Thoracic aorta (tissue), 2 donors: Measurements from ENCODE around the gene TNS4. TPM values are rescaled to one million over a fixed set of nuclear protein-coding genes. Genes with fewer than 3 reads are reported as not detected.

ENCODE experiments used
- ATAC-seq: fragments of 150-250 bp; one replicate; pipeline ENCODE4 v1.8.0; 2017; ENCODE audit warnings: low read depth; ENCODE audit not compliant: insufficient number of reproducible peaks, low FRiP score
- DNase-seq: peaks from one replicate; pipeline ENCODE4 v3.0.0-alpha.2; 2020; ENCODE audit warnings: low spot score
- H3K27ac ChIP-seq, 2 donors: fragments of 200-600 bp; sonication (generic); 1 replicate in 1 of 2; 2 replicates in 1 of 2; pipeline ENCODE4 v1.5.1; 2016; ENCODE audit warnings: mild to moderate bottlenecking in 2 of 2, moderate library complexity in 2 of 2
- H3K27me3 ChIP-seq: fragments of 200-600 bp; sonication (generic); replicated peaks from 2 replicates; pipeline ENCODE4 v1.6.0; 2016; ENCODE audit warnings: mild to moderate bottlenecking; ENCODE audit not compliant: insufficient read depth
- H3K36me3 ChIP-seq: fragments of 200-600 bp; sonication (generic); one replicate; pipeline ENCODE4 v1.5.1; 2016
- H3K4me1 ChIP-seq, 2 donors: fragments of 200-600 bp; sonication (generic); 1 replicate in 1 of 2; 2 replicates in 1 of 2; pipeline versions ENCODE4 v1.5.1 to v1.6.0; 2016; ENCODE audit warnings: low read depth in 2 of 2, mild to moderate bottlenecking in 1 of 2; ENCODE audit not compliant: control insufficient read depth in 1 of 2
- H3K4me3 ChIP-seq: fragments of 200-600 bp; sonication (generic); 2 replicates; pipeline ENCODE4 v1.5.1; 2016; ENCODE audit warnings: mild to moderate bottlenecking
- H3K9me3 ChIP-seq: fragments of 200-600 bp; sonication (generic); 2 replicates; pipeline ENCODE4 v1.5.1; 2016
- CTCF ChIP-seq: fragments of 200-600 bp; sonication (generic); IDR thresholded peaks from one replicate; pipeline ENCODE4 v1.5.1; 2019; ENCODE audit warnings: antibody characterized with exemption
- total RNA-seq, 2 donors: library from RNA; depleted of rRNA; stranded (reverse); fragments of >200 nt; gene quantifications; one replicate each; pipeline versions ENCODE4 v1.1.0 to v1.2.3, GENCODE V29; 2016

TNS4 gene
- total RNA-seq, 2 donors from 2014 or later: 0.14 to 0.78 TPM

DNA sequence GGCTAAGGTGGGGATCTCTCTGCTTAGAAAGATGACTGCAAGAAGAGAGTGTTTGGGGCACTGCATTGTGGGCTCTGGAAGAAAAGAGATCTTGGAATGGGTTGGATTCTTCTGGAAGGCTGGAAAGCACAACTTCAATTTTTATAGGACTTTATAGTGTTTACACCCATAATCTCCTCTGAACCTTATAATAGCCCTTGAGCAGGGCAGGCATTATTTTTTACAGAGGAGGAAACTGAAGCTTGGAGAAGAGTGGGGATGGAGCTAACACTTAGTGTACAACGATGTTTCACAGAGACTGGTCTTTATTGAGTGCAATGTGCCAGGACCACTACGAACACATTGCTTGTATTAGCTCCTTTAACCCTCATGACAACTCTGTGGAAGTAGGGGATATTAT lies 10.4 kb downstream of the TNS4 start:
- TF ChIP-seq CTCF: no peak
- no peak overlapping the region for H3K27ac ChIP-seq

GRCh38 chr17:40490289-40490853 lies 11.1 kb downstream of the TNS4 start:
- ATAC-seq (no peak), DNase-seq (no peak)
- H3K27ac ChIP-seq: no peak overlapping the region
- H3K9me3 ChIP-seq: no peaks in the 10 kb centered on the region
- H3K4me1 ChIP-seq: peaks cover 0 to 6% of the 10 kb centered on the region in 2 donors
- no peak for TF ChIP-seq CTCF
- no peaks in the 10 kb centered on the region for H3K27me3 ChIP-seq
- no peak overlapping the region for H3K4me3 ChIP-seq
- H3K36me3 ChIP-seq: no peaks in the 10 kb centered on the region

More for the DNA sequence above, 10.4 kb downstream of the TNS4 start:
- DNase-seq (no peak), ATAC-seq (no peak)
- H3K27me3 ChIP-seq: no peaks in the 10 kb centered on the region
- no peaks in the 10 kb centered on the region for H3K36me3 ChIP-seq
- no peaks in the 10 kb centered on the region for H3K9me3 ChIP-seq
- H3K4me3 ChIP-seq: no peak overlapping the region
- H3K4me1 ChIP-seq: peaks cover 0 to 6% of the 10 kb centered on the region in 2 donors

GRCh38 chr17:40487371-40488020 lies 13.9 kb downstream of the TNS4 start:
- no peak overlapping the region for H3K27ac ChIP-seq
- no peak for ATAC-seq
- no peaks in the 10 kb centered on the region for H3K36me3 ChIP-seq
- TF ChIP-seq CTCF: no peak
- no peaks in the 10 kb centered on the region for H3K27me3 ChIP-seq
- DNase-seq: no peak
- H3K4me1 ChIP-seq: peaks cover 0 to 6% of the 10 kb centered on the region in 2 donors
- no peaks in the 10 kb centered on the region for H3K9me3 ChIP-seq
- H3K4me3 ChIP-seq: no peak overlapping the region

DNA sequence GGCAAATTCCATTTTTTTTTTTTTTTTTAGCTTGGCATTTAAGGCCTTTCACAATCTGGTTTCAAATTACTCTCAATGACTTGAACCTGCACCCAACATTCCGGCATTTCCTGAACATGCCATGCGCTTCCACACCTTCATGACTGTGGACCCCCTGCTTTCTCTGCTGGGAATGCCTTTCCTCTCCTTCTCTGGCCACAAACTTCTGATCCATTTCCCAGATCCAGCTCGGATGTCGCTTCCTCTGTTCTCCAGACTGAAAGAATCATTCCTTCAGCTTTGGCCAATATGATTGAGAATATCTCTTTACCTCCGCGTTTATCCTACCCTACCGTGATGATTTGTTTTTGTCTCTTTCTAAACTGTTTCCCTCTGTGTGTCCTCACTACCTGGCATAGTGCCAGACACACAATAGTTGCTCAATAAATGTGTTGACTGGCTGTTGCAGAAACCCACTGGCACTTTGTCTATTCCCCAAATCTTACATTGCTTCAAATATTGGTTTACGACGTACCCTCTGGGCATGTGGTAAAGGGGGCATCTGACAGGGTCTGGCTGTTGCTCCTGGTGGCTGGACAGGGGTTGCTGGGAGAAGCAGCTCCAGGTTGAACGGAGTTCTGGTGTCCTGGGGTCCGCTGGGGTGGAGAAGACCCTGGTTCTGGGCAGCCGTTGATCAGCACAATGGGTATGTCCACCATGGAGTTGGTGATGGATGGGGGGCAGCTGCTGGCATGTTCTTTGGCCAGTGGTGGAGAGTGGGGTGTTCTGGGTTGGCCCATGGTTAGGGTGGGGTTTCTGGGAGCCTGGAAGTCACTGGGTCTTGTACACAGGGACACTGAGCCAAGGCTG lies 14.7 kb downstream of the TNS4 start:
- TF ChIP-seq CTCF: no peak
- Histone ChIP-seq H3K9me3 (no peaks in the 10 kb centered on the region), H3K4me3 (no peak overlapping the region), H3K27ac (no peak overlapping the region), H3K4me1 (peaks cover 0 to 6% of the 10 kb centered on the region in 2 donors), H3K27me3 (no peaks in the 10 kb centered on the region), H3K36me3 (no peaks in the 10 kb centered on the region)
- ATAC-seq (no peak), DNase-seq (no peak)

GRCh38 chr17:40485851-40486521 lies 15.4 kb downstream of the TNS4 start:
- H3K36me3 ChIP-seq: no peaks in the 10 kb centered on the region
- H3K4me3 ChIP-seq: no peak overlapping the region
- TF ChIP-seq CTCF: no peak

More at GRCh38 chr17:40485851-40486521, 15.4 kb downstream of the TNS4 start:
- Histone ChIP-seq H3K27me3 (no peaks in the 10 kb centered on the region), H3K27ac (no peak overlapping the region), H3K9me3 (no peaks in the 10 kb centered on the region), H3K4me1 (peaks cover 0 to 6% of the 10 kb centered on the region in 2 donors)
- ATAC-seq: no peak
- no peak for DNase-seq
